ENCODE results near the gene SMG6.
"Not testable (repeated sequence)": the region's sequence is repeated elsewhere in the genome, so short reads cannot be mapped to it uniquely, and the experiment has no call there.

SMG6 gene

GRCh38 chr17:2264067-2264860, 39.3 kb downstream of the SMG6 start:
- no peaks in the 10 kb centered on the region for H3K79me2 ChIP-seq (ENCODE audit: control insufficient read depth, insufficient read depth, low read length)
- H3K79me1 ChIP-seq (ENCODE audit: low read length): peaks cover 3% of the 10 kb centered on the region
- no peak overlapping the region for H3K27ac ChIP-seq (ENCODE audit: low read depth, low read length)
- no peak overlapping the region for H3K4me2 ChIP-seq (ENCODE audit: low read length)
- H2AK5ac ChIP-seq (ENCODE audit: low read length): no peak overlapping the region
- no peak overlapping the region for H3K4me3 ChIP-seq (ENCODE audit: low read length)
- no peak overlapping the region for H4K5ac ChIP-seq (ENCODE audit: low read length)
- 100% methylated on average over 1 of the region's 10 CpGs for WGBS (ENCODE audit: extremely low coverage, insufficient coverage, low lambda C conversion rate)
- H2BK5ac ChIP-seq (ENCODE audit: low read length): no peak overlapping the region
- peaks cover 2% of the 10 kb centered on the region for H3K4me1 ChIP-seq (ENCODE audit: control insufficient read depth, low read depth, low read length)
- H3K36me3 ChIP-seq (ENCODE audit: control insufficient read depth, insufficient read depth, low read length): peaks cover 2% of the 10 kb centered on the region
- H3K23ac ChIP-seq (ENCODE audit: low read length): no peak overlapping the region
- H2BK120ac ChIP-seq (ENCODE audit: low read depth, low read length): no peak overlapping the region
- H3K18ac ChIP-seq (ENCODE audit: low read length): no peak overlapping the region
- H3K56ac ChIP-seq (ENCODE audit: low read length): no peak overlapping the region
- H4K8ac ChIP-seq (ENCODE audit: low read depth, low read length): no peak overlapping the region
- no peak overlapping the region for H3K4ac ChIP-seq (ENCODE audit: low read depth, low read length)
- no peaks in the 10 kb centered on the region for H3K27me3 ChIP-seq (ENCODE audit: insufficient read depth, low read length, poor library complexity)
- H3K9ac ChIP-seq (ENCODE audit: low read length): no peak overlapping the region
- no peak overlapping the region for H2BK15ac ChIP-seq (replicated peaks; ENCODE audit: low read depth)
- no peak for DNase-seq

DNA sequence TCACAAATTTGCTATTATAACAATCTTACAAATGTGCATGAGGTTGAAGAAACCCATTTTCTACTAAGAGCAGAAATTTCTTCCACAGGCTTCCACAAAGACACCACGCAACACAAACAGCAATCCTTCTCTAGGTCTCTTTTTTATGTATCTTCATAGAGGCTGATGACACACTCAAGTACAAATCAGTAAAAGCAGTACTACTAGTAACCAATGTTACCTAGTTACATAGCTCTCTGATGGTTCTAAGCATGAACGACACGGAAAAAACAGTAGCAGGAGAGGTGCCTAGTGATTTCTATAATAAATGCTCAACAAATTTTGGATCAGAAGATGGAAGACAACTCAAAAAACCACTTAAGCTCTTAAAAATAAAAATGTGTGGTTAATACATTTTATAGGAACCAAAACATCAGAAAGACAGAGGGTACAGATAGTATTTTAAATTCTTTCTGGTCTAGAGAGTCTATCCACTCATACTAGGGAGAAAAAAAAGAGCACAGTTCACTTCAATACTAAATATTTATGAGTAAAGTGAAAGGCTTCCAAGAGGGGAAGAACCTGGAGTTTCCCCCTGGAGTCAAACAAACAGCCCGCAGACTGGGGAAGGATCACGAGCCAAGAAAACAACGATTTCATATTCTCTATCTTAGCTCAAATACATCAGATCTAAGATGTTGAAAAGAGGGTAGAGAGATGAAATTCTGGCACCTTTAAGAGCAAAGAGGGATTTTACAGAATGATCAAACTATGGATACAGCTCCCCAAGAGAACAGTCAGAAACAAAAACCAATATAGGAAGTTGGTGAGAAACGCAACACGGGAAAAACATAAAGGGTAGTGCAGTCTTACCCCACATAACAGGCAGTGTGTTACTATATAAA, 40.2 kb downstream of the SMG6 start:
- no peak overlapping the region for H3K27ac ChIP-seq (ENCODE audit: low read depth, low read length)
- no peak overlapping the region for H4K5ac ChIP-seq (ENCODE audit: low read length)
- H3K56ac ChIP-seq (ENCODE audit: low read length): no peak overlapping the region
- H3K4ac ChIP-seq (ENCODE audit: low read depth, low read length): no peak overlapping the region
- H3K4me2 ChIP-seq (ENCODE audit: low read length): no peak overlapping the region
- H3K4me1 ChIP-seq (ENCODE audit: control insufficient read depth, low read depth, low read length): peaks cover 2% of the 10 kb centered on the region
- H4K8ac ChIP-seq (ENCODE audit: low read depth, low read length): no peak overlapping the region
- no peak overlapping the region for H3K9ac ChIP-seq (ENCODE audit: low read length)
- peaks cover 3% of the 10 kb centered on the region for H3K79me1 ChIP-seq (ENCODE audit: low read length)
- H2AK5ac ChIP-seq (ENCODE audit: low read length): no peak overlapping the region
- H2BK120ac ChIP-seq (ENCODE audit: low read depth, low read length): no peak overlapping the region
- H3K23ac ChIP-seq (ENCODE audit: low read length): no peak overlapping the region
- no peaks in the 10 kb centered on the region for H3K79me2 ChIP-seq (ENCODE audit: control insufficient read depth, insufficient read depth, low read length)
- H2BK15ac ChIP-seq (replicated peaks; ENCODE audit: low read depth): no peak overlapping the region
- no CpG with 5 or more reads among the region's 8 CpGs for WGBS (ENCODE audit: extremely low coverage, insufficient coverage, low lambda C conversion rate)
- no peak for DNase-seq
- peaks cover 2% of the 10 kb centered on the region for H3K36me3 ChIP-seq (ENCODE audit: control insufficient read depth, insufficient read depth, low read length)
- no peak overlapping the region for H2BK5ac ChIP-seq (ENCODE audit: low read length)
- no peak overlapping the region for H3K18ac ChIP-seq (ENCODE audit: low read length)
- H3K4me3 ChIP-seq (ENCODE audit: low read length): no peak overlapping the region
- H3K27me3 ChIP-seq (ENCODE audit: insufficient read depth, low read length, poor library complexity): no peaks in the 10 kb centered on the region

GRCh38 chr17:2262135-2262587, 41.4 kb downstream of the SMG6 start:
- Histone ChIP-seq H3K4me1 (ENCODE audit: control insufficient read depth, low read depth, low read length) (peaks cover 2% of the 10 kb centered on the region), H3K27me3 (ENCODE audit: insufficient read depth, low read length, poor library complexity) (no peaks in the 10 kb centered on the region), H3K18ac (ENCODE audit: low read length) (no peak overlapping the region), H2BK120ac (ENCODE audit: low read depth, low read length) (no peak overlapping the region), H4K8ac (ENCODE audit: low read depth, low read length) (no peak overlapping the region), H4K5ac (ENCODE audit: low read length) (no peak overlapping the region), H3K27ac (ENCODE audit: low read depth, low read length) (no peak overlapping the region), H2BK5ac (ENCODE audit: low read length) (no peak overlapping the region), H3K9ac (ENCODE audit: low read length) (no peak overlapping the region), H2AK5ac (ENCODE audit: low read length) (no peak overlapping the region), H3K79me1 (ENCODE audit: low read length) (peaks cover 3% of the 10 kb centered on the region), H3K23ac (ENCODE audit: low read length) (no peak overlapping the region), H3K4ac (ENCODE audit: low read depth, low read length) (no peak overlapping the region), H3K4me2 (ENCODE audit: low read length) (no peak overlapping the region), H3K36me3 (ENCODE audit: control insufficient read depth, insufficient read depth, low read length) (peaks cover 2% of the 10 kb centered on the region), H3K79me2 (ENCODE audit: control insufficient read depth, insufficient read depth, low read length) (no peaks in the 10 kb centered on the region), H2BK15ac (replicated peaks; ENCODE audit: low read depth) (no peak overlapping the region), H3K56ac (ENCODE audit: low read length) (no peak overlapping the region), H3K4me3 (ENCODE audit: low read length) (no peak overlapping the region)
- WGBS (ENCODE audit: extremely low coverage, insufficient coverage, low lambda C conversion rate): no CpG with 5 or more reads among the region's 2 CpGs
- no peak for DNase-seq

DNA sequence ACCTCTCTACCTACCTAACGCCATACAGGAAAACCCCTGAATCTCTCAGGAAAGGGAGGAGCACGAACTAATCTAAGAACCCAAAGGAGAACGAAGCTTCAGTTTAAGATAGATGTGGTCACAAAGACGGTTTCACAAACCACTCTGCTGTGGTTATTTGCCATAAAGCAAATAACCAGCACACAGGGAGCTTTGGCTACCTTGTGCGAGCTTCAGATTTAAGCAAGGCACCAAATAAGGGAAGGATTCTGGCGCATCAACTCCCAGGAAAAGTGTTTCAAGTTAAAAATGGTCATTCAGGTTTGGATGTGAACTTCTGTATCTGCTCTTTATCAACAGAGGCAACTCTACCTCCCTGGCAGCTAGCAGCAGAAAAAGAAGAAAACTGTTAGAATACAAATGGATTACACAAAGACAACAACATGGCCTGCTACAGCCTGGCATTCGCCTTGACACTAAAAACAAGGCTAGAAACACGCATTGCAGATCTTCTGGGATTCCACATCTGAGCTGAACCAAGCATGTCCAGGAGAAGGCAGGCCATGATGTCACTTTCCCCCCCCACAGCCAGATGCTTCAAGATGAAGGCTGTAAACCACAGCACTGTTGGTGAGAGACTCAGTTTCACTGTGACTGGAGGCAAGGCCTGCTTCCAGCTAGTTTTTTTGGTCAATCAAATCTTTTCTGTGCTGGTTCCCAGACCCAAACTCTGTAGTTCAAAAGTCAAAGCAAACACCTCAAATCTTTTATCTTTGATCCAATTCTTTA, 43.6 kb downstream of the SMG6 start:
- WGBS (ENCODE audit: extremely low coverage, insufficient coverage, low lambda C conversion rate): no CpG with 5 or more reads among the region's 8 CpGs
- Histone ChIP-seq H2AK5ac (ENCODE audit: low read length) (no peak overlapping the region), H3K18ac (ENCODE audit: low read length) (no peak overlapping the region), H2BK5ac (ENCODE audit: low read length) (no peak overlapping the region), H3K4me1 (ENCODE audit: control insufficient read depth, low read depth, low read length) (peaks cover 2% of the 10 kb centered on the region), H3K79me1 (ENCODE audit: low read length) (peaks cover 3% of the 10 kb centered on the region), H3K4ac (ENCODE audit: low read depth, low read length) (no peak overlapping the region), H3K27ac (ENCODE audit: low read depth, low read length) (no peak overlapping the region), H2BK120ac (ENCODE audit: low read depth, low read length) (no peak overlapping the region), H3K9ac (ENCODE audit: low read length) (no peak overlapping the region), H3K79me2 (ENCODE audit: control insufficient read depth, insufficient read depth, low read length) (no peaks in the 10 kb centered on the region), H3K4me3 (ENCODE audit: low read length) (no peak overlapping the region), H3K56ac (ENCODE audit: low read length) (no peak overlapping the region), H4K5ac (ENCODE audit: low read length) (no peak overlapping the region), H3K4me2 (ENCODE audit: low read length) (no peak overlapping the region), H4K8ac (ENCODE audit: low read depth, low read length) (no peak overlapping the region), H2BK15ac (replicated peaks; ENCODE audit: low read depth) (no peak overlapping the region), H3K23ac (ENCODE audit: low read length) (no peak overlapping the region), H3K36me3 (ENCODE audit: control insufficient read depth, insufficient read depth, low read length) (peaks cover 2% of the 10 kb centered on the region), H3K27me3 (ENCODE audit: insufficient read depth, low read length, poor library complexity) (no peaks in the 10 kb centered on the region)
- peak; percentile 21 for DNase-seq

DNA sequence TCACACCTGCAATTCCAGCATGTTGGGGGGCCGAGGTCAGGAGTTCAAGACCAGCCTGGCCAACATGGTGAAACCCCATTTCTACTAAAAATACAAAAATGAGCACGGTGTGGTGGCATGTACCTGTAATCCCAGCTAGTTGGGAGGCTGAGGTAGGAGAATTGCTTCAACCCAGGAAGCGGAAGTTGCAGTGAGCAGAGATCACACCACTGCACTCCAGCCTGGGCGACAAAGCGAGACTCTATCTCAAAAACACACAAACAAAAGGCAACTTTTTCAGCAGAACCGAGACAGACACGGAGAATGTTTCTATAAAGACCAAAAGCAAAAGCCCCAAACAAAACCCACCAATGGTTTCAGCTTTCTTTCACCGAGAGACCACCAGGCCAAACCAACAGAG, 44.8 kb downstream of the SMG6 start:
- H3K23ac ChIP-seq (ENCODE audit: low read length); H3K79me2 ChIP-seq (ENCODE audit: control insufficient read depth, insufficient read depth, low read length); H2BK15ac ChIP-seq (replicated peaks; ENCODE audit: low read depth); H3K9ac ChIP-seq (ENCODE audit: low read length); DNase-seq; H2AK5ac ChIP-seq (ENCODE audit: low read length); H3K79me1 ChIP-seq (ENCODE audit: low read length); H3K18ac ChIP-seq (ENCODE audit: low read length); H2BK5ac ChIP-seq (ENCODE audit: low read length); H3K4me2 ChIP-seq (ENCODE audit: low read length); H3K27ac ChIP-seq (ENCODE audit: low read depth, low read length); H3K4me3 ChIP-seq (ENCODE audit: low read length); H4K5ac ChIP-seq (ENCODE audit: low read length); H3K4ac ChIP-seq (ENCODE audit: low read depth, low read length); H3K27me3 ChIP-seq (ENCODE audit: insufficient read depth, low read length, poor library complexity); H3K56ac ChIP-seq (ENCODE audit: low read length); H3K4me1 ChIP-seq (ENCODE audit: control insufficient read depth, low read depth, low read length); H4K8ac ChIP-seq (ENCODE audit: low read depth, low read length); H3K36me3 ChIP-seq (ENCODE audit: control insufficient read depth, insufficient read depth, low read length); H2BK120ac ChIP-seq (ENCODE audit: low read depth, low read length): not testable (repeated sequence)
- WGBS (ENCODE audit: extremely low coverage, insufficient coverage, low lambda C conversion rate): no CpG with 5 or more reads among the region's 8 CpGs

All from mesendoderm (in vitro differentiated cells).